Measurements from ENCODE around the gene CCDC134. TPM values are rescaled to one million over a fixed set of nuclear protein-coding genes. Genes with fewer than 3 reads are reported as not detected.
A peak's percentile ranks its signal among the peaks of the same experiment; 100 is the strongest.

CCDC134 gene
- total and polyA plus RNA-seq, 7 donors, result 2.2 to 7.8 (median 4.9) TPM

DNA sequence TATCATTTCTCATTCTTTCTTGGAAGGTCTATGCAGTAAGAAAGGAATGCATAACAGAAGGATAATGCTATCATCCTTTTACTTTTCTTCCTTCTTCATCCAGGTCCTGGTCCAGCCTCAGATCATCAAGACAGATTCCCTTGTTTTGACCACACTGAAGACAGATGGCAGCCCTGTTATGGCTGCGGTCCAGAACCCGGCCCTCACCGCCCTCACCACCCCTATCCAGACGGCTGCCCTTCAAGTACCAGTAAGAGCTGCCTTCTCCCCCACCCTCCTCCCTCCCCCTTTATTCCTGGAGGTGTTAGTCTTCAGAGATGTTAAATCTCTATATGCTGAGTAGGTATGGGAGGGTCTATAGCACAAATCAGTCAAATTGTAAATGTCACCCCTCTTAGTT is 70.3 kb downstream of the CCDC134 start:
- TF ChIP-seq, protein P1, sequence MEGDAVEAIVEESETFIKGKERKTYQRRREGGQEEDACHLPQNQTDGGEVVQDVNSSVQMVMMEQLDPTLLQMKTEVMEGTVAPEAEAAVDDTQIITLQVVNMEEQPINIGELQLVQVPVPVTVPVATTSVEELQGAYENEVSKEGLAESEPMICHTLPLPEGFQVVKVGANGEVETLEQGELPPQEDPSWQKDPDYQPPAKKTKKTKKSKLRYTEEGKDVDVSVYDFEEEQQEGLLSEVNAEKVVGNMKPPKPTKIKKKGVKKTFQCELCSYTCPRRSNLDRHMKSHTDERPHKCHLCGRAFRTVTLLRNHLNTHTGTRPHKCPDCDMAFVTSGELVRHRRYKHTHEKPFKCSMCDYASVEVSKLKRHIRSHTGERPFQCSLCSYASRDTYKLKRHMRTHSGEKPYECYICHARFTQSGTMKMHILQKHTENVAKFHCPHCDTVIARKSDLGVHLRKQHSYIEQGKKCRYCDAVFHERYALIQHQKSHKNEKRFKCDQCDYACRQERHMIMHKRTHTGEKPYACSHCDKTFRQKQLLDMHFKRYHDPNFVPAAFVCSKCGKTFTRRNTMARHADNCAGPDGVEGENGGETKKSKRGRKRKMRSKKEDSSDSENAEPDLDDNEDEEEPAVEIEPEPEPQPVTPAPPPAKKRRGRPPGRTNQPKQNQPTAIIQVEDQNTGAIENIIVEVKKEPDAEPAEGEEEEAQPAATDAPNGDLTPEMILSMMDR (IDR thresholded peaks at IDR 0.05), result no peak
- Histone ChIP-seq H3K4me3 (no peak overlapping the region), H3K27me3 (ENCODE audit: insufficient read depth in 3 of 3, low read length in 2 of 3) (no peaks in the 10 kb centered on the region), H3K27ac (no peak overlapping the region), H3K9me3 (no peaks in the 10 kb centered on the region), H3K4me1 (no peaks in the 10 kb centered on the region), H3K36me3 (ENCODE audit: insufficient read depth in 1 of 2, low read depth in 1 of 2) (peaks cover 7 to 90% of the 10 kb centered on the region in 2 donors)
- DNase-seq (no peak), ATAC-seq (no peak)
- intact Hi-C loops (cut with DNase I), result no loop called here
- WGBS, 3 donors, result 59 to 67% (median 62%) methylated on average over 4 of the region's 4 CpGs

DNA sequence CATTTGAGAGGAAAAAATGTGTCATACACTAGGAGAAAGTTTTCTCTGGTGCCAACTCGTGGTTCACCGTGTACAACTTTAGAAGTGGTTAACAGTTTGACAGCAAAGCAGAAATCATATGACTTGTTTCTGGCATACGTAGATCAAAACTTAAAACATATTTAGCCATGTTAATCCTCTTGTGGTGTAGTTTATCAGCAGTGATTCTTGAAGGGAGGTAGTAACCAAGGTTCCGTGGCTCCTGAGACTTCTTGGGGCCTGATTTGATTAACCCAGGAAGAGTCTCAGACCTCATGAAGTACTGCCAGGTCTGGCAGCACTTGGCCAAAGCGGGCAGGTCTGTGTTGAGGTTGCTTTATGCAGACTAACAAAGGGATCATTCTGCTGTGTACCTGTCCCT is 72.9 kb downstream of the CCDC134 start:
- ATAC-seq, result peak; percentile 33 to 85 (median 54)
- 26 to 55% (median 41%) methylated on average over 5 of the region's 5 CpGs for WGBS, 3 donors
- no peaks in the 10 kb centered on the region for H3K4me1 ChIP-seq
- TF ChIP-seq, protein P1 (IDR thresholded peaks at IDR 0.05), result no peak
- no peaks in the 10 kb centered on the region for H3K9me3 ChIP-seq
- intact Hi-C loops (cut with DNase I), result no loop called here
- no peak overlapping the region for H3K4me3 ChIP-seq
- peak overlapping the region; percentile 33 for H3K27ac ChIP-seq
- H3K27me3 ChIP-seq (ENCODE audit: insufficient read depth in 3 of 3, low read length in 2 of 3), result no peaks in the 10 kb centered on the region
- DNase-seq, result no peak
- peaks cover 8 to 98% of the 10 kb centered on the region in 2 donors for H3K36me3 ChIP-seq (ENCODE audit: insufficient read depth in 1 of 2, low read depth in 1 of 2)

DNA sequence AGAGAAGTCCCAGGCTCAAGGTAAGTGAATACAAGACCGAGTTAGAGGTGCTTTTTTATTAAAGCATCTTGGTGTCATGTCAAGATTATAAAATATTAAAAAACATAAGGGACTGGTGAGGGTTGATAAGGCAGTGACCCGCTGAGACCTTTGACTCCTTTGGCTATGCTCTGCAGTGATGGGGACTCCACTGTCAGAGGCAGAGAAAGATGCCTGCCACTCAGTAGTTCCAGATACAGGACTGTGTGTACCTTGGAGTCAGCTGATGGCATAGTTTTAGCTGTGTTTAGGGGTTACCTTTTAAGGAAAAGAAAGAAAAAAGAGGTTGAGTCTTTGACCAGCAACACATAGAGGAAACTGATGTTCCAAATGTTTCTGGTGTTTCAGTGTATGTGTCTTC is 73.6 kb downstream of the CCDC134 start:
- Histone ChIP-seq H3K9me3 (no peaks in the 10 kb centered on the region), H3K36me3 (ENCODE audit: insufficient read depth in 1 of 2, low read depth in 1 of 2) (peaks cover 11 to 98% of the 10 kb centered on the region in 2 donors), H3K4me3 (no peak overlapping the region), H3K27ac (no peak overlapping the region), H3K27me3 (ENCODE audit: insufficient read depth in 3 of 3, low read length in 2 of 3) (no peaks in the 10 kb centered on the region), H3K4me1 (no peaks in the 10 kb centered on the region)
- intact Hi-C loops (cut with DNase I), result no loop called here
- DNase-seq, result no peak
- no peak for ATAC-seq
- TF ChIP-seq, protein P1 (IDR thresholded peaks at IDR 0.05), result no peak
- WGBS, 3 donors, result 94 to 98% (median 95%) methylated on average over 2 of the region's 2 CpGs

DNA sequence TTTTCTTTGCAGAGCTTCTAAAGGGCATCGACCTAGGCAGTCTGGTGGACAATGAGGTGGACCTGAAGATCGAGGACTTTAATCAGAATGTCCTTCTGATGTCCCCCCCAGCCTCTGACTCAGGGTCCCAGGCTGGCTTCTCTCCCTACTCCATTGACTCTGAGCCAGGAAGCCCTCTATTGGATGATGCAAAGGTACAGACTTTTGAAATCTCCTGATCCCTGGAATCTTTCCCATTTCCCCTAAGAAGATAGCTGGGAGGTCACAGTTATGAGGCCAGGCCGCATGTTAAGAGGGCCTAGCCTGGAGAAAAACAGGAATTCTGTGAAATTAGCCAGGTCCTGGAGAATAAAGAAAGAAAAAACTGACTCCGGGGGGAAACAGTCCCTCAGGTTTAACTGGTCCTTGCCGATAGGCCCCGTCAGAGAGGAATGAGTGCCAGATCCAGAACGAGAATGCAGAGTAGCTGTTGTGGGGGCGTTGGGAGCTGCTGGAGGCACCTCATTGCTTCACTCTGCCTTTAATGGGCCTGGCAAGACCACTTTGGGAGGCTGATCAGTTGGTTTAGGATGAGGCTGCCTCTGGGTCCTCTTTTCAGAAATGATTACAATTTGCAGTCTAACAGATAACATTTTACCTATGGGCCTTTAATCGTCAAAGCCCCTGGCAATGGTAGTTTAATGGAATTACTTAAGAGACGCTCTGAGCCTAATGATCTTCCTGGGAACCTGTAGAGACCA is 75.2 kb downstream of the CCDC134 start:
- 88 to 91% (median 91%) methylated on average over 10 of the region's 10 CpGs for WGBS, 3 donors
- no peak overlapping the region for H3K27ac ChIP-seq
- DNase-seq (no peak), ATAC-seq (no peak)
- no peaks in the 10 kb centered on the region for H3K9me3 ChIP-seq
- TF ChIP-seq, protein P1 (IDR thresholded peaks at IDR 0.05), result no peak
- H3K27me3 ChIP-seq (ENCODE audit: insufficient read depth in 3 of 3, low read length in 2 of 3), result no peaks in the 10 kb centered on the region
- intact Hi-C loops (cut with DNase I), result no loop called here
- H3K36me3 ChIP-seq (ENCODE audit: insufficient read depth in 1 of 2, low read depth in 1 of 2), result peaks cover 11 to 96% of the 10 kb centered on the region in 2 donors
- H3K4me3 ChIP-seq, result no peak overlapping the region
- peaks cover 6% of the 10 kb centered on the region for H3K4me1 ChIP-seq

Other genes starting within 250 kb of the CCDC134 start
- 1 to 10 TPM in 1 of 4 donors, under 1 TPM in 3; 0.27 to 1.1 (median 0.77) TPM for gene CSDC2, start 239.7 kb upstream of the CCDC134 start, total RNA-seq
- under 1 TPM; 0.60 to 0.69 (median 0.66) TPM for gene CSDC2, start 239.7 kb upstream of the CCDC134 start, polyA plus RNA-seq
- 10 to 100 TPM in 2 of 4 donors, 1 to 10 TPM in 2; 7.3 to 12.2 (median 9.2) TPM for gene PMM1, start 210.8 kb upstream of the CCDC134 start, total RNA-seq
- 10 to 100 TPM; 10.3 to 14.5 (median 13.2) TPM for gene PMM1, start 210.8 kb upstream of the CCDC134 start, polyA plus RNA-seq
- gene DESI1, start 179.6 kb upstream of the CCDC134 start, total RNA-seq, result 10 to 100 TPM; 17.5 to 27.6 (median 23.2) TPM
- 10 to 100 TPM; 14.7 to 23.3 (median 18.9) TPM for gene DESI1, start 179.6 kb upstream of the CCDC134 start, polyA plus RNA-seq
- gene XRCC6, start 179.4 kb upstream of the CCDC134 start, total RNA-seq, result 100 to 1,000 TPM; 185 to 252 (median 217) TPM
- gene XRCC6, start 179.4 kb upstream of the CCDC134 start, polyA plus RNA-seq, result 100 to 1,000 TPM; 156 to 291 (median 259) TPM
- 100 to 1,000 TPM; 165 to 238 (median 183) TPM for gene SNU13, start 111.8 kb upstream of the CCDC134 start, total RNA-seq
- 100 to 1,000 TPM; 215 to 466 (median 229) TPM for gene SNU13, start 111.8 kb upstream of the CCDC134 start, polyA plus RNA-seq
- under 1 TPM in 3 of 4 donors, not detected in 1; 0.23 to 0.47 (median 0.30) TPM for gene MEI1, start 101.2 kb upstream of the CCDC134 start, total RNA-seq
- gene MEI1, start 101.2 kb upstream of the CCDC134 start, polyA plus RNA-seq, result under 1 TPM in 2 of 3 donors, not detected in 1; 0.01 to 0.10 TPM
- 10 to 100 TPM; 36.3 to 47.0 (median 43.6) TPM for gene SREBF2, start 32.4 kb downstream of the CCDC134 start, total RNA-seq
- 10 to 100 TPM; 21.0 to 24.1 (median 23.8) TPM for gene SREBF2, start 32.4 kb downstream of the CCDC134 start, polyA plus RNA-seq
- under 1 TPM in 3 of 4 donors, not detected in 1; 0.15 to 0.26 (median 0.26) TPM for gene SHISA8, start 114.4 kb downstream of the CCDC134 start, total RNA-seq
- gene SHISA8, start 114.4 kb downstream of the CCDC134 start, polyA plus RNA-seq, result not detected
- gene TNFRSF13C, start 126.1 kb downstream of the CCDC134 start, total RNA-seq, result 1 to 10 TPM in 1 of 4 donors, under 1 TPM in 3; 0.20 to 1.4 (median 0.38) TPM
- under 1 TPM in 2 of 3 donors, not detected in 1; 0.01 to 0.05 TPM for gene TNFRSF13C, start 126.1 kb downstream of the CCDC134 start, polyA plus RNA-seq
- 1 to 10 TPM in 2 of 4 donors, under 1 TPM in 1, not detected in 1; 0.59 to 2.3 (median 1.5) TPM for gene CENPM, start 146.5 kb downstream of the CCDC134 start, total RNA-seq
- 1 to 10 TPM in 2 of 3 donors, under 1 TPM in 1; 0.52 to 1.2 (median 1.1) TPM for gene CENPM, start 146.5 kb downstream of the CCDC134 start, polyA plus RNA-seq
- gene SEPTIN3, start 168.8 kb downstream of the CCDC134 start, total RNA-seq, result under 1 TPM in 1 of 4 donors, not detected in 3; 0.06 TPM
- gene SEPTIN3, start 168.8 kb downstream of the CCDC134 start, polyA plus RNA-seq, result under 1 TPM; 0.03 to 0.14 (median 0.05) TPM
- 1 to 10 TPM in 1 of 4 donors, under 1 TPM in 3; 0.22 to 1.7 (median 0.48) TPM for gene WBP2NL, start 198.1 kb downstream of the CCDC134 start, total RNA-seq
- under 1 TPM in 2 of 3 donors, not detected in 1; 0.22 to 0.40 TPM for gene WBP2NL, start 198.1 kb downstream of the CCDC134 start, polyA plus RNA-seq